ENCODE measurements around the gene PRUNE1.
A peak's percentile ranks its signal among the peaks of the same experiment; 100 is the strongest.

GRCh38 chr1:151048645-151049032 lies 40.4 kb downstream of the PRUNE1 start:
- TF ChIP-seq, protein P1, sequence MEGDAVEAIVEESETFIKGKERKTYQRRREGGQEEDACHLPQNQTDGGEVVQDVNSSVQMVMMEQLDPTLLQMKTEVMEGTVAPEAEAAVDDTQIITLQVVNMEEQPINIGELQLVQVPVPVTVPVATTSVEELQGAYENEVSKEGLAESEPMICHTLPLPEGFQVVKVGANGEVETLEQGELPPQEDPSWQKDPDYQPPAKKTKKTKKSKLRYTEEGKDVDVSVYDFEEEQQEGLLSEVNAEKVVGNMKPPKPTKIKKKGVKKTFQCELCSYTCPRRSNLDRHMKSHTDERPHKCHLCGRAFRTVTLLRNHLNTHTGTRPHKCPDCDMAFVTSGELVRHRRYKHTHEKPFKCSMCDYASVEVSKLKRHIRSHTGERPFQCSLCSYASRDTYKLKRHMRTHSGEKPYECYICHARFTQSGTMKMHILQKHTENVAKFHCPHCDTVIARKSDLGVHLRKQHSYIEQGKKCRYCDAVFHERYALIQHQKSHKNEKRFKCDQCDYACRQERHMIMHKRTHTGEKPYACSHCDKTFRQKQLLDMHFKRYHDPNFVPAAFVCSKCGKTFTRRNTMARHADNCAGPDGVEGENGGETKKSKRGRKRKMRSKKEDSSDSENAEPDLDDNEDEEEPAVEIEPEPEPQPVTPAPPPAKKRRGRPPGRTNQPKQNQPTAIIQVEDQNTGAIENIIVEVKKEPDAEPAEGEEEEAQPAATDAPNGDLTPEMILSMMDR (conservative IDR thresholded peaks at IDR 0.05) = peak; percentile 66; the same call in 1 of the 2 replicates
- TF ChIP-seq EZH2 (IDR thresholded peaks at IDR 0.05; ENCODE audit: low read depth) = no peak
